Measurements from ENCODE around the gene CLDND2.

Gene CLDND2

GRCh38 chr19:51354103-51354741 is 14.6 kb downstream of the CLDND2 start:
- TF ChIP-seq, protein P1, sequence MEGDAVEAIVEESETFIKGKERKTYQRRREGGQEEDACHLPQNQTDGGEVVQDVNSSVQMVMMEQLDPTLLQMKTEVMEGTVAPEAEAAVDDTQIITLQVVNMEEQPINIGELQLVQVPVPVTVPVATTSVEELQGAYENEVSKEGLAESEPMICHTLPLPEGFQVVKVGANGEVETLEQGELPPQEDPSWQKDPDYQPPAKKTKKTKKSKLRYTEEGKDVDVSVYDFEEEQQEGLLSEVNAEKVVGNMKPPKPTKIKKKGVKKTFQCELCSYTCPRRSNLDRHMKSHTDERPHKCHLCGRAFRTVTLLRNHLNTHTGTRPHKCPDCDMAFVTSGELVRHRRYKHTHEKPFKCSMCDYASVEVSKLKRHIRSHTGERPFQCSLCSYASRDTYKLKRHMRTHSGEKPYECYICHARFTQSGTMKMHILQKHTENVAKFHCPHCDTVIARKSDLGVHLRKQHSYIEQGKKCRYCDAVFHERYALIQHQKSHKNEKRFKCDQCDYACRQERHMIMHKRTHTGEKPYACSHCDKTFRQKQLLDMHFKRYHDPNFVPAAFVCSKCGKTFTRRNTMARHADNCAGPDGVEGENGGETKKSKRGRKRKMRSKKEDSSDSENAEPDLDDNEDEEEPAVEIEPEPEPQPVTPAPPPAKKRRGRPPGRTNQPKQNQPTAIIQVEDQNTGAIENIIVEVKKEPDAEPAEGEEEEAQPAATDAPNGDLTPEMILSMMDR (conservative IDR thresholded peaks at IDR 0.05; ENCODE audit: low read depth, low read length): no peak
- no peaks in the 10 kb centered on the region for H3K79me2 ChIP-seq (ENCODE audit: insufficient read depth, low read depth)
- no peaks in the 10 kb centered on the region for H3K36me3 ChIP-seq (ENCODE audit: insufficient read depth)
- no peaks in the 10 kb centered on the region for H4K20me1 ChIP-seq (ENCODE audit: insufficient read depth)
- no peak overlapping the region for H3K27ac ChIP-seq
- no peaks in the 10 kb centered on the region for H3K4me1 ChIP-seq (ENCODE audit: low read depth, poor library complexity, severe bottlenecking)
- no peak overlapping the region for H2AFZ ChIP-seq (ENCODE audit: low read depth)
- H3K4me3 ChIP-seq (IDR thresholded peaks at IDR 0.05; ENCODE audit: insufficient read depth, low read depth, low read length): no peak overlapping the region
- H3K4me2 ChIP-seq: no peak overlapping the region
- H3K9ac ChIP-seq: no peak overlapping the region
- no peaks in the 10 kb centered on the region for H3K27me3 ChIP-seq (ENCODE audit: insufficient read depth, low read depth)

GRCh38 chr19:51352783-51353360 is 15.9 kb downstream of the CLDND2 start:
- H3K36me3 ChIP-seq (ENCODE audit: insufficient read depth): no peaks in the 10 kb centered on the region
- H3K27ac ChIP-seq: no peak overlapping the region
- H3K4me2 ChIP-seq: no peak overlapping the region
- TF ChIP-seq, protein P1 (conservative IDR thresholded peaks at IDR 0.05; ENCODE audit: low read depth, low read length): no peak
- H3K27me3 ChIP-seq (ENCODE audit: insufficient read depth, low read depth): no peaks in the 10 kb centered on the region
- H2AFZ ChIP-seq (ENCODE audit: low read depth): no peak overlapping the region
- no peaks in the 10 kb centered on the region for H4K20me1 ChIP-seq (ENCODE audit: insufficient read depth)
- H3K9ac ChIP-seq: no peak overlapping the region
- no peaks in the 10 kb centered on the region for H3K79me2 ChIP-seq (ENCODE audit: insufficient read depth, low read depth)
- H3K4me1 ChIP-seq (ENCODE audit: low read depth, poor library complexity, severe bottlenecking): no peaks in the 10 kb centered on the region
- H3K4me3 ChIP-seq (IDR thresholded peaks at IDR 0.05; ENCODE audit: insufficient read depth, low read depth, low read length): no peak overlapping the region

GRCh38 chr19:51351266-51351990 is 17.4 kb downstream of the CLDND2 start:
- Histone ChIP-seq H3K27me3 (ENCODE audit: insufficient read depth, low read depth) (no peaks in the 10 kb centered on the region), H3K79me2 (ENCODE audit: insufficient read depth, low read depth) (no peaks in the 10 kb centered on the region), H3K4me3 (IDR thresholded peaks at IDR 0.05; ENCODE audit: insufficient read depth, low read depth, low read length) (no peak overlapping the region), H3K27ac (no peak overlapping the region), H3K9ac (no peak overlapping the region), H4K20me1 (ENCODE audit: insufficient read depth) (no peaks in the 10 kb centered on the region), H2AFZ (ENCODE audit: low read depth) (no peak overlapping the region), H3K4me2 (no peak overlapping the region), H3K36me3 (ENCODE audit: insufficient read depth) (no peaks in the 10 kb centered on the region), H3K4me1 (ENCODE audit: low read depth, poor library complexity, severe bottlenecking) (no peaks in the 10 kb centered on the region)
- TF ChIP-seq, protein P1 (conservative IDR thresholded peaks at IDR 0.05; ENCODE audit: low read depth, low read length): no peak

GRCh38 chr19:51347209-51347928 is 21.4 kb downstream of the CLDND2 start:
- TF ChIP-seq, protein P1 (conservative IDR thresholded peaks at IDR 0.05; ENCODE audit: low read depth, low read length): no peak
- H3K4me3 ChIP-seq (IDR thresholded peaks at IDR 0.05; ENCODE audit: insufficient read depth, low read depth, low read length): no peak overlapping the region
- H3K27me3 ChIP-seq (ENCODE audit: insufficient read depth, low read depth): no peaks in the 10 kb centered on the region
- no peaks in the 10 kb centered on the region for H3K4me1 ChIP-seq (ENCODE audit: low read depth, poor library complexity, severe bottlenecking)
- no peaks in the 10 kb centered on the region for H3K79me2 ChIP-seq (ENCODE audit: insufficient read depth, low read depth)
- H3K36me3 ChIP-seq (ENCODE audit: insufficient read depth): no peaks in the 10 kb centered on the region
- H4K20me1 ChIP-seq (ENCODE audit: insufficient read depth): no peaks in the 10 kb centered on the region
- H3K4me2 ChIP-seq: no peak overlapping the region
- no peak overlapping the region for H3K27ac ChIP-seq
- no peak overlapping the region for H3K9ac ChIP-seq
- no peak overlapping the region for H2AFZ ChIP-seq (ENCODE audit: low read depth)
